Inflammatory macrophage (primary cell): ENCODE data around the gene ATE1.
"Not testable (repeated sequence)": the region's sequence is repeated elsewhere in the genome, so short reads cannot be mapped to it uniquely, and the experiment has no call there.

Experiments
- DNase-seq, 2 donors: peaks; one replicate each; pipeline ENCODE4 v3.0.0-alpha.2; 2020 to 2022
- total RNA-seq, 18 experiments: gene quantifications; one replicate each; lab custom pipeline; 2026; ENCODE audit warnings: mixed read lengths in 6 of 18, inconsistent platforms in 2 of 18; lab: John Stamatoyannopoulos, UW

The ATE1 gene
- 15.5 to 55.4 (median 40.5) reads per million in 18 experiments for total RNA-seq

DNA sequence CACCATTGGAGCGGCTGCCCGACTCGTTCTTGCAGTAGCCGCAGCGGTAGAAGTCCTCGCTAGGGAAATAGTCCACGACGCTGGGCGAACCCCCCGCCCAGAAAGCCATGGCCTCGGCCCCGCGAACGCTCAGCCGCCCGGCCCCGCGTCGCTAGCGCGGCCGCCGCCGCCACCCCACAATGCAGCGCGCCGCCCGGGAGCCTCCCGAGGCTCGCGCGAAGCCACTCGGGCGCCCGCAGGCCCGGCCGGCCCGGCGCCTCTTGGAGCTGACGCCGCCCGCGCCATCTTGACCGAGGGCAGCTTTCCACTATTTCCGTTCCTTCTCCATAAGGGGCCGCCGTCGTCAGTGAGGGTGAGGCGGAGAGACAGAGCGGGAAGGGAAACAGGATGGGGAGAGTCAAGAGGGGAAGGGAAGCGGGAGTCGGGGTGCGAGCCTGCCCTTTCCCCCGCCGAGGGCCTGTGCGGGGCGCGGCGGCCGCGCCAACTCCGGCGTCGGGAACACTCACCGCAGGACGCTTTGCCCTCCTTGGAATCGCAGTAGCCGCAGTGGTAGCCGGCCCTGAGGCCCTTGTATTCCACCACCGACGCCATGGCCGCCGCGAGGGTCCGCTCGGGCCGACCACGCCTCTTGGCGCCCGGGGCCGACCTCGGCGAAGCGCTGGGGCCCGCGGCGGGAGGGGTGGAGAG, at the start of gene ATE1:
ATE1 (minus strand) TSS at position 191 of the 687 bp plus-strand sequence; CDS start at position 109, 82 bp downstream.
- DNase-seq = peak; percentile 90 to 93

DNA sequence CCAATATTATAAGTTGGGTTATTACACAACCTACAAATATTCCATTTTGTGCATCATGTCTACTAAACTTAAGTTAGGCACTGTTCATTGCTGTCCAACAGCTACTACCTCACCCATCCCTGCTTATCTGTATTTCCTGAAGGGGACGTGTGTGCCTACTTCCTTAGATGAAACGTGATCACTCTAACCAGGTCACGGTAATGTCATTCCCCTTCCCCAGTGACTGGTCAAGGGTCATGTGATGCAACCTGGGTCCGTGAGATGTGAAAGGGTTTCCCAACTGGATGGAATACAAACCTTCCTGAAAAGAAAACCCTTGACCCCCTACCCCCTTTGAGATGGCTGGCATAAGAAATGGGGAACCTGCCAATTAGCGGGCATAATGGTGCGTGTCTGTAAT, 48.8 kb upstream of the ATE1 start:
- no peak for DNase-seq

- no peak for DNase-seq
These were observed 47.7 kb upstream of the ATE1 start for GRCh38 chr10:121975295-121976086.

- DNase-seq = peak; percentile 68 to 75
These were observed 46.9 kb upstream of the ATE1 start, which contains the start of gene NSMCE4A for GRCh38 chr10:121974535-121975294. TSS of gene NSMCE4A (minus strand) at chr10:121975217. CDS start at chr10:121975165, 52 bp downstream.

DNA sequence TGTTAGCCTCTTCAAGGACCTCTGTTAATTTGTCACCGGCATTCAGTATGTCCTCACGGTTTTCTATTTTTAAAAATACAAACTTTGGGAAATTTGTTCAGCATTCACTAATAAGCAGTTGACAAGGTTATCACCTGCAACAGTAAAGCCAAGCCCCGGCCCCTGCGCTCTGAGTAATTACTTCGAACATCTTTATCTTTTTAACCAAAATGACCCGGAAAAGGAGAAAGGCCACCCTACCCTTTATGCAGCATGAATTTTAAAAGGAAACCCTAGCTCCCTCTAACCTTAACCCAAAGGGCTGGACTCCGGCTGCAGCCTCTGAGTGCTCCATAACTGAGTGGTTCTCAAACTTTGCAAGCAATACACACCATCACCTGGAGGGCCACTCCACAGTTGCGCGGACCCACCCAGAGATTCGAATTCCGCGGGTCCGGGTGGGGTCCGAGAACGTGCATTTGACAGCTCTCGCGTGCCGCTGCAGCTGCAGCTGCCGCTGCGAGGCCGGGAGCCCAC, 46.2 kb upstream of the ATE1 start:
- DNase-seq = no peak

- not testable (repeated sequence) for DNase-seq
These were observed 41.3 kb upstream of the ATE1 start for GRCh38 chr10:121969086-121969485.

DNA sequence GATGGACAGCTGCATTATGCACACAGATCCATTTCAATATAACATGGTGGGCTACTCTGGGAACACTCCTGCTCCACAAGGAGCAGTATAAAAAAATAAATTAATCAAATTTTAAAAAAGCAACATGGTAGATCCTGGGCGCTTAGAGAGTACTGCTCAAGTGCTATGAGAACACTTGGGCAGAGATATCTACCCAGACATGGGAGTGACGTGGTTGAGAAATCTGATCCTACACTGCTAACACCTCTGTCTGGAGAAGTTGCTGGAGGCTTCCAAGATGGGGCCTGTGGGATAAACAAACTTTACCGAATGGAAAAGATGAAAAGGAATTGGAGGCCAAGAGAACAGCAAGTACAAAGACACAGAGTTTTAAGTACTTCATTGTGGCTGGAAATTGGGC, 38.2 kb upstream of the ATE1 start:
- no peak for DNase-seq

DNA sequence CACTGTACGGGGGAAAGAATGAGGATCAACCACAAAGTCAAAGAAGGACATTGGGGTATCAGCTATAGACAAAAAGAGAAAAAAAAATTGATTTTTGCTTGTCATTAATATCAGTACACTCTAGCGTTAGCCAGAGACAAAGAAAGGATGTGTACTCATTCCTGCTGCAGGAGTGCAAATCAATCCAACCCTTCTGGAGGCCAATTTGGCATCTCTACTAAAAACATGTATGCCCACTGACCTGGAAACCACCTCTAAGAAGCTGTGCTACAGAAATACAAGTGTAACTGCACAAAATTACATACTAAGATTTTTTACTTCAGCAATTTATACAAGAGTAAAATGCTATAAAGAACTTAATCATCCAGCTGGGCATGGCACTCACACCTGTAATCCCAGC, 33.6 kb upstream of the ATE1 start:
- no peak for DNase-seq

GRCh38 chr10:121959671-121960070, 31.8 kb upstream of the ATE1 start:
- DNase-seq = no peak

DNA sequence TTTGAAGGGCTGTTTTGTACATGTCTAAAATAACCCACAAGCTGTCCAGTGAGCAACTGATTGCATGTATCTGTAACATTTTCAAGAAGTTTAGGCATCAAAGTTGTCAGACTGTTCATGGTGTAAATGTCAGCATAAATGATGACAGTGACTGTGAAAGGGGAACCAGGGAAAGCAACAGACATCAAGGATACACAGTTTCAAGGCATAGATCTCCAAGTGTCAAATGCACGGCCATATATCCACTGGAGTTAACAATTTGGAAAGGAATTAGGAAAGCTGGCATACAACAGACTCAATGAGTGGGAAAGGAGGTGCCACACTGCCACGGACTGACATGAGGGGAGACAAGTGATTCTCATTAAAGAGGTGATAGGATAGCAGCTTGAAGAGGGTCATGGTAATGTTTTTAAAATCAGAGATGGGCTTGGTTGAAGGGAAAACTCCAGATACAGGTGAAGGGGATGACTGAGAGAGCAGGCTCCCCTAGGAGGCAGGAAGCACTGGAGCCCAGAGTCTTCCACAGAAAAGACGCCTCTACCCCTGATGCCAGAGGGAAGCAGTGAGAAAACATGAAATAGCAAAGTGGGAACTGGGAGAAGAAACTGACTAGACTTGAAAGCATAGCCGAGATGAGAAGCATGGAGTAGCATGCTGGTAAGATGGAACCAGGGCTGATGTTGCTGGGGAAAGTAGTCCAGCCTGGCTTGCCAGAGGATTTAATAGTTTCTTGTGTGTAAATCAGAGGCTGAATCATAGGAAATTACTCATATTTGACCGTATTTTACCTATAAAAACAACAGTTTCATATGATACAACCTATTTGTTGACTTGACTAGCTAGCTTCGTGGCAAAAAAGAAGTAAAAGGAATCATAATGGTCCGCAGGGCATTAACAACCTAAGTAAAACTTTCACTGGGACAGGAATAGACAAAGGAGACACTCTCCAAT, 28.6 kb upstream of the ATE1 start:
- DNase-seq = no peak

DNA sequence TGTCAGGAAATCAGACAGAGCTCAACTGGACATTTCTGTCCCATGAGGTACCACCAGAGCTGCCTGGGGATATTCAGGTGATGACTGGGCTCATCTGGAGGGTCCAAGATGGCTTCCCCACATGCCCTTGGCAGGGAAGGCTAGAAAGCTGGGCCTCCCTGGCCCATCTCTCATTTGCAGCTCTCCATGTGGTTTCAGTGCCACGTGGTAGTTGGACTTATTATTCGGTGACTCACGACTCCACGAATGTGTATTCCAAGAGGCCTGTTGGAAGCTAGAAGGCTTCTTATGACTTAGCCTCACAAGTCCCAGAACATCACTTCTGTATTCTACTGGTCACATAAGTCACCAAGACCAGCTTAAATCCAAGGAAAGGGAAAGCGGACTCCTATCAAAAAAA, 24.4 kb upstream of the ATE1 start:
- no peak for DNase-seq

- DNase-seq = no peak
These were observed 21.6 kb upstream of the ATE1 start for GRCh38 chr10:121949451-121949850.

- no peak for DNase-seq
These were observed 21.2 kb upstream of the ATE1 start for GRCh38 chr10:121949049-121949448.

- DNase-seq = peak; percentile 27 to 34
These were observed 19.8 kb upstream of the ATE1 start for GRCh38 chr10:121947343-121948330.

DNA sequence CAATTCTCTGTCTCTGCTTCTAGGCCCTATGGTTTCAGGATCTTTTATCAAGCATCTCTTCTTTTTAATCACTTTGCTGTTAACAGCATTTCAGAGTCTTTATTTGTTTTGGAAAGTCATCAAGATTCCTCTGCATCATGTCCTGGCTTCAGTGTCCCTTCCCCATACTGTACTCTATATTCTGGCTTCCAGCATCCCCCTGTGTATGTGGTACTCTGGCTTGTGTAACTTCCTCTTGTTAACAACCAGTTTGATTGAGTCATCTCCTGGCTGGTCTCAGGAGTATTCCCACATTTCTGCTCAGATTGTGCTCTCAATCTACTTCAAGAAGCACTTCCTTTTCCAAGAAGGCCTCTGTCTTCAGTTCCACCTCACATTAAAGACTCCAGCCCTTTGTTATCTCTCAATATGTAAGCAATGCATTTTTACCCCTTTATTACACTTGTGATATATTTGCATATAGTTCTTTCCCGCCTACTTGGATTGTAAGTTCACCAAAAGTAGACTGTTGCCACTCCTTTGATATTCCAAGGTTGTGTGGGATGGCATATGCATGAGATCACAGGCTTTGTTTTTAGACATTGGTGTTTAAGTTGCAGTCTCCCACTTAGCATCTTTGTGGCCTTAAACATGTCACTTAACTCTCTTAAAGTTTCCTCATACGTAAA, 15.1 kb upstream of the ATE1 start:
- peak; percentile 72 for DNase-seq

DNA sequence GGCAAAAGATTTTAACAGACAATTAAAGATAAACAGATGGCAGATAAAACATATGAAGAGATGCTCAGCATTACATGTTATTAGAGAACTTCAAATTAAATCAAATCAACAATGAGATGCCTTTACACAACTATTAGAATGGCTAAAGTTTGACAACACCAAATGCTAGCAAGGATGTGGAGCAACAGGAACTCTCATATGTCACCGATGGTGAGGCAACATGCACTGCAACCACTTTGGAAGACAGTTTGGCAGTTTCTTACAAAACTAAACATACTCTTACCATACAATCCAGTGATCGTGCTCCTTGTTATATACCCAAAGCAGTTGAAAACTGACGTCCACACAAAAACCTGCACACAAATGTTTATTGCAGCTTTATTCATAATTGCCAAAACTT, 13.7 kb upstream of the ATE1 start:
- no peak for DNase-seq

DNA sequence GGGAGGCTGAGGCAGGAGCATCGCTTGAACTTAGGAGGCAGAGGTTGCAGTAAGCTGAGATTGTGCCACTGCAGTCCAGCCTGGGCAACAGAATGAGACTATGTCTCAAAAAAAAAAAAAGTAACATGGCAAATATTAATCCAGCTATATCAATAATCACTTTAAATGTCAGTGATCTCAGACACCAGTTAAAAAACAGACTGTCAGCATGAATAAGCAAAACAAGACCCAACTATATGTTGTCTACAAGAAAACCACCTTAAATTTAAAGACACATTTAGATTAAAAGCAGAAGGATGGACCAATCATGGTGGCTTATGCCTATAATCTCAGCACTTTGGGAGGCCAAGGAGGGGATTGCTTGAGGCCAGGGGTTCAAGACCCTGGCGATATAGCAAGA, 8.5 kb upstream of the ATE1 start:
- no peak for DNase-seq

DNA sequence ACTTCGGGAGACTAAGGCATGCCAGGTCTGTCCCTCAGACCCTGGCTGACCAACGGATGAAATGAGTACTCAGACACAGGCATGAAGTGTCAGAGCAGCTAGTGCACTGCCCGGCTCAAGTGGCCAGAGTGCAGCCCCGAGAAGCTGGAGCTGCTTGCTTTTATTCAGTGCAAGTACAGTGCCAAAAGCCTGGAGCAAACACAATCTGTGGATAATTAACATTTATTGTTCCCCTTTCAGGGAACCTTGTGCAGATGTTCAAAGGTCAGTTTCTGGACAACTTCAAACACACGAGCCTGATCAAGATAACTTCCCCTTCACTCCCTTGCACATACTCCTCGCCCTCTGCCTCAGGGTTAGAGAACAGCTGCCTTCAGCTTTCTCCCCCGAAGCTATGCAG, 7.9 kb upstream of the ATE1 start:
- peak; percentile 48 to 60 for DNase-seq

DNA sequence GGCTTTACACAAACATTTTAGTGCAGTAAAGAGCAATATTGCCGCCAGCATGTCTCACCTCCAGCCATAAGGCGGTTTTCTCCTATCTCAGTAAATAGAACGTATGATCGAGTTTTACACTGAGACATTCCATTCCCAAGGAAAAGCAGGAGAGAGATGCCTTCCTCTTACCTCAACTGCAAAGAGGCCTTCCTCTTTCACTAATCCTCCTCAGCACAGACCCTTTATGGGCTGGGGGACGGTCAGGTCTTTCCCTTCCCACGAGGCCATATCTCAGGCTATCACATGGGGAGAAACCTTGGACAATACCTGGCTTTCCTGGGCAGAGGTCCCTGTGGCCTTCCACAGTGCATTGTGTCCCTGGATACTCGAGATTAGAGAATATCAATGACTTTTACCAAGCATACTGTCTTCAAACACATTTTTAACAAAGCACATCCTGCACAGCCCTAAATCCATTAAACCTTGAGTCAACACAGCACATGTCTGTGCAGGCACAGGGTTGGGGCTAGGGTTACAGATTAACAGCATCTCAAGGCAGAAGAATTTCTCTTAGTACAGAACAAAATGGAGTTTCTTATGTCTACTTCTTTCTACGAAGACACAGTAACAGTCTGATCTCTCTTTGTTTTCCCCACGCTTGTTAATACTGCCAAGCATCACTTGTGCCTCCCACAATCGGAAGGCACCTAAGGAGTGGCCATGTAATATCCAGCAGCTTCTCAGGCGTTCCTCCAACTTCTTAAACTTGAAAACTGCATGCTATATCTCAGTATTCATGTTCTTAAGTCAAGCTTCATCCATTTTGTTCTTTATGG, 2.6 kb upstream of the ATE1 start:
- not testable (repeated sequence) for DNase-seq
